Activated CD4-positive, alpha-beta T cell treated with anti-CD3 and anti-CD28 coated beads, Interleukin-2, amount 50 U/mL, for 1 hour (primary cell): ENCODE results near the gene OAT.

Experiments
- DNase-seq: peaks from one replicate; pipeline ENCODE4 v3.0.0-alpha.2; 2020

OAT gene

GRCh38 chr10:124418726-124419501, at the start of gene OAT:
TSS of gene OAT (minus strand) at chr10:124418923. CDS start at chr10:124412171, 6,752 bp downstream.
- peak; percentile 97 for DNase-seq

GRCh38 chr10:124467165-124467564, 48.4 kb upstream of the OAT start:
- no peak for DNase-seq

- DNase-seq, result no peak
These were observed 47.2 kb upstream of the OAT start for GRCh38 chr10:124465777-124466488.

- no peak for DNase-seq
These were observed 46.5 kb upstream of the OAT start for GRCh38 chr10:124465003-124465776.

- DNase-seq, result no peak
These were observed 45.6 kb upstream of the OAT start for GRCh38 chr10:124464028-124464965.

GRCh38 chr10:124462348-124462695, 43.6 kb upstream of the OAT start:
- DNase-seq, result no peak

- DNase-seq, result peak; percentile 82
These were observed 43.1 kb upstream of the OAT start, which contains the start of gene LHPP for GRCh38 chr10:124461642-124462347. TSS of gene LHPP (plus strand) at chr10:124461823. CDS start at chr10:124461863, 40 bp downstream.

GRCh38 chr10:124460144-124460543, 41.4 kb upstream of the OAT start:
- DNase-seq, result no peak

- DNase-seq, result no peak
These were observed 40.7 kb upstream of the OAT start for GRCh38 chr10:124459395-124459794.

- DNase-seq, result no peak
These were observed 40.2 kb upstream of the OAT start for GRCh38 chr10:124458889-124459288.

- DNase-seq, result no peak
These were observed 39.8 kb upstream of the OAT start for GRCh38 chr10:124458473-124458872.

- no peak for DNase-seq
These were observed 36.7 kb upstream of the OAT start for GRCh38 chr10:124455441-124455840.

GRCh38 chr10:124453960-124454610, 35.4 kb upstream of the OAT start:
- DNase-seq, result no peak

GRCh38 chr10:124451276-124451675, 32.6 kb upstream of the OAT start:
- DNase-seq, result no peak

GRCh38 chr10:124450783-124451057, 32.0 kb upstream of the OAT start:
- DNase-seq, result no peak

- DNase-seq, result no peak
These were observed 31.5 kb upstream of the OAT start, which contains the start of gene NKX1-2 for GRCh38 chr10:124450012-124450782. TSS of gene NKX1-2 (minus strand) at chr10:124450035. CDS start at chr10:124449943, 92 bp downstream.

GRCh38 chr10:124449170-124450011, 30.7 kb upstream of the OAT start:
- no peak for DNase-seq

- no peak for DNase-seq
These were observed 30.0 kb upstream of the OAT start for GRCh38 chr10:124448696-124449169.

- no peak for DNase-seq
These were observed 29.2 kb upstream of the OAT start for GRCh38 chr10:124447751-124448466.
